MCF 10A (cell line): Measurements from ENCODE around the gene SGSH. TPM values are rescaled to one million over a fixed set of nuclear protein-coding genes. Genes with fewer than 3 reads are reported as not detected.
"Not testable (repeated sequence)": the region's sequence is repeated elsewhere in the genome, so short reads cannot be mapped to it uniquely, and the experiment has no call there.

ENCODE experiments used
- BruUV-seq: library from RNA; stranded (reverse); fragments of 400-500 nt; replicated peaks from 2 replicates; lab custom pipeline; 2021; lab: Mats Ljungman, UMichigan
- CTCF ChIA-PET: fragments of 300-600 bp; sonication (Branson Sonifier 250); formaldehyde crosslinking; extraction: SDS; loops from one replicate; lab custom pipeline; 2021; ENCODE audit warnings: antibody characterized with exemption, inconsistent platforms; lab: Yijun Ruan, JAX
- POLR2A ChIA-PET: fragments of 300-600, 350-650 bp; sonication (Branson Sonifier 250); formaldehyde crosslinking; extraction: SDS; loops from one replicate; lab custom pipeline; 2020; ENCODE audit warnings: antibody characterized with exemption, inconsistent platforms; lab: Yijun Ruan, JAX
- DNase-seq: peaks from one replicate; pipeline ENCODE4 v3.0.0-alpha.2; 2018; ENCODE audit not compliant: unreplicated experiment
- H3K27ac Mint-ChIP-seq: one replicate; pipeline ENCODE4 v1.8.0; 2022; ENCODE audit warnings: mild to moderate bottlenecking, low read depth, mixed read lengths; ENCODE audit not compliant: unreplicated experiment
- H3K27me3 Mint-ChIP-seq: one replicate; pipeline ENCODE4 v1.8.0; 2022; ENCODE audit warnings: mixed read lengths; ENCODE audit not compliant: insufficient read depth, unreplicated experiment
- H3K36me3 Mint-ChIP-seq: one replicate; pipeline ENCODE4 v1.8.0; 2022; ENCODE audit warnings: mild to moderate bottlenecking, moderate library complexity, mixed read lengths; ENCODE audit not compliant: insufficient read depth, unreplicated experiment
- H3K4me1 Mint-ChIP-seq: one replicate; pipeline ENCODE4 v1.8.0; 2022; ENCODE audit warnings: mixed read lengths; ENCODE audit not compliant: insufficient read depth, unreplicated experiment
- H3K4me3 Mint-ChIP-seq: one replicate; pipeline ENCODE4 v1.8.0; 2022; ENCODE audit warnings: mild to moderate bottlenecking, moderate library complexity, mixed read lengths; ENCODE audit not compliant: unreplicated experiment
- H3K9me3 Mint-ChIP-seq: one replicate; pipeline ENCODE4 v1.8.0; 2022; ENCODE audit warnings: mixed read lengths; ENCODE audit not compliant: unreplicated experiment
- CTCF ChIP-seq: fragments of 200-600 bp; IDR thresholded peaks from one replicate; pipeline ENCODE4 v1.8.0; 2022; ENCODE audit warnings: antibody characterized with exemption, mild to moderate bottlenecking; ENCODE audit not compliant: unreplicated experiment
- intact Hi-C: fragments of 100-400 bp; cut with micrococcal nuclease; formaldehyde crosslinking; loops from 2 replicates; pipeline ENCODE4 v1.14.1; 2022
- total RNA-seq: library from RNA; stranded (reverse); gene quantifications from 2 replicates; pipeline ENCODE4 v1.2.3, GENCODE V29; 2022

Gene SGSH
- total RNA-seq, 1 experiment from 2014 or later: 42.0 TPM

- Mint-ChIP-seq H3K36me3 (peaks cover 15% of the 10 kb centered on the region), H3K27me3 (no peaks in the 10 kb centered on the region), H3K27ac (no peak overlapping the region), H3K9me3 (no peaks in the 10 kb centered on the region), H3K4me3 (no peak overlapping the region), H3K4me1 (no peaks in the 10 kb centered on the region)
- CTCF ChIA-PET: no interaction called here
- TF ChIP-seq CTCF: no peak
- no TSS peak for BruUV-seq
- intact Hi-C loops: no loop called here
- POLR2A ChIA-PET: no interaction called here
- no peak for DNase-seq
Observed at GRCh38 chr17:80246266-80246681, 26.1 kb upstream of the SGSH start.

- CTCF ChIA-PET: interaction anchor here (0.6 kb wide), 1 partner anchor 17 kb away, joined by 3 read pairs; no protein-coding TSS in a partner anchor
- intact Hi-C loops: no loop called here
- TF ChIP-seq CTCF: no peak
- Mint-ChIP-seq H3K27me3 (no peaks in the 10 kb centered on the region), H3K36me3 (peaks cover 17% of the 10 kb centered on the region), H3K9me3 (no peaks in the 10 kb centered on the region), H3K27ac (no peak overlapping the region), H3K4me1 (no peaks in the 10 kb centered on the region), H3K4me3 (no peak overlapping the region)
- POLR2A ChIA-PET: no interaction called here
- BruUV-seq: no TSS peak
- DNase-seq: no peak
Observed at GRCh38 chr17:80245566-80246265, 25.6 kb upstream of the SGSH start.

GRCh38 chr17:80244871-80245509 is 24.9 kb upstream of the SGSH start:
- Mint-ChIP-seq H3K27ac (no peak overlapping the region), H3K27me3 (no peaks in the 10 kb centered on the region), H3K9me3 (no peaks in the 10 kb centered on the region), H3K4me3 (no peak overlapping the region), H3K36me3 (peaks cover 17% of the 10 kb centered on the region), H3K4me1 (no peaks in the 10 kb centered on the region)
- CTCF ChIA-PET: no interaction called here
- DNase-seq: no peak
- intact Hi-C loops: no loop called here
- BruUV-seq: no TSS peak
- POLR2A ChIA-PET: no interaction called here
- TF ChIP-seq CTCF: no peak

GRCh38 chr17:80244448-80244847 is 24.3 kb upstream of the SGSH start:
- POLR2A ChIA-PET, intact Hi-C loops, H3K4me3 Mint-ChIP-seq, H3K27me3 Mint-ChIP-seq, BruUV-seq, CTCF ChIA-PET, H3K4me1 Mint-ChIP-seq, H3K27ac Mint-ChIP-seq, DNase-seq, H3K9me3 Mint-ChIP-seq: not testable (repeated sequence)
- H3K36me3 Mint-ChIP-seq: peaks cover 17% of the 10 kb centered on the region
